ENCODE data around the gene TGFBR3L. TPM values are rescaled to one million over a fixed set of nuclear protein-coding genes. Genes with fewer than 3 reads are reported as not detected.
A peak's percentile ranks its signal among the peaks of the same experiment; 100 is the strongest.

Gene TGFBR3L
- total and polyA plus RNA-seq, 2 donors (not counting 3 experiments of a cell fraction or from before 2014, with no cell fraction given), result 0.35 TPM; not detected in 1

- H3K27ac ChIP-seq (ENCODE audit: insufficient read depth, low read depth, low read length), result no peak overlapping the region
- dilution Hi-C loops (cut with MboI; ENCODE audit: extremely low pct_ligation_motif_present, low sequenced_read_pairs), result no loop called here
- ChIA-PET CTCF (interaction anchor here (1.0 to 2.6 kb wide), 2 partner anchors 32 to 42 kb away, joined by 4 to 14 read pairs; partner anchors contain the start of gene TIMM44), POLR2A (interaction anchor here (0.7 kb wide), 1 partner anchor 343 kb away, joined by 3 read pairs; no protein-coding TSS in a partner anchor)
- intact Hi-C loops (cut with micrococcal nuclease), result no loop called here
- BruUV-seq (replicated peaks), result no TSS peak
- H4K20me1 ChIP-seq (replicated peaks; ENCODE audit: control insufficient read depth, extremely low read depth, insufficient read depth, low read length), result no peaks in the 10 kb centered on the region
- H3K4me1 ChIP-seq (ENCODE audit: control insufficient read depth, extremely low read depth, insufficient read depth, low read length), result peaks cover 16% of the 10 kb centered on the region
- no peak overlapping the region for H3K4me3 ChIP-seq (replicated peaks in 1 of 3; ENCODE audit: insufficient read depth in 1 of 3, low read depth in 1 of 3, low read length in 3 of 3)
- no peaks in the 10 kb centered on the region for H3K9me3 ChIP-seq (replicated peaks; ENCODE audit: control insufficient read depth, insufficient read depth, low read length)
- no peak for FAIRE-seq
- peaks cover 23% of the 10 kb centered on the region for H3K79me2 ChIP-seq (ENCODE audit: control insufficient read depth, insufficient read depth, low read length)
- no peak overlapping the region for H3K9ac ChIP-seq (replicated peaks; ENCODE audit: extremely low read depth, insufficient read depth, low read length)
- no peaks in the 10 kb centered on the region for H3K36me3 ChIP-seq (ENCODE audit: control insufficient read depth in 2 of 2, extremely low read depth in 1 of 2, insufficient read depth in 2 of 2, low read length in 2 of 2)
- no peaks in the 10 kb centered on the region for H3K27me3 ChIP-seq (ENCODE audit: control insufficient read depth in 2 of 2, insufficient read depth in 2 of 2, low read length in 2 of 2)
- no peak overlapping the region for H2AFZ ChIP-seq (ENCODE audit: low read depth, low read length)
- H3K4me2 ChIP-seq (ENCODE audit: insufficient read depth, low read length), result no peak overlapping the region
- no peak for DNase-seq (ENCODE audit: low read depth, low spot score)
- no peak for TF ChIP-seq EZH2 (IDR thresholded peaks at IDR 0.05; ENCODE audit: borderline replicate concordance, low read depth, low read length, severe bottlenecking)
- no peak for TF ChIP-seq MAX (IDR thresholded peaks at IDR 0.05; ENCODE audit: insufficient read depth, insufficient read length)
- no peak for TF ChIP-seq FOS (IDR thresholded peaks at IDR 0.05; ENCODE audit: borderline replicate concordance, insufficient read depth, low read length)
- no peaks in the 10 kb centered on the region for H3K9me1 ChIP-seq (replicated peaks; ENCODE audit: control insufficient read depth, extremely low read depth, insufficient read depth, low read length)
Measured at GRCh38 chr19:7901337-7901736, 13.3 kb upstream of the TGFBR3L start.

- peak overlapping the region; percentile 6 to 48 (median 36) for H3K4me3 ChIP-seq (replicated peaks in 1 of 3; ENCODE audit: insufficient read depth in 1 of 3, low read depth in 1 of 3, low read length in 3 of 3)
- dilution Hi-C loops (cut with MboI; ENCODE audit: extremely low pct_ligation_motif_present, low sequenced_read_pairs) (no loop called here), intact Hi-C loops (cut with micrococcal nuclease) (loop anchor here (1.0 kb wide), 4 partner anchors 15 to 50 kb away; partner anchors contain the start of genes LRRC8E and SNAPC2)
- no peak for FAIRE-seq
- no peaks in the 10 kb centered on the region for H4K20me1 ChIP-seq (replicated peaks; ENCODE audit: control insufficient read depth, extremely low read depth, insufficient read depth, low read length)
- no peaks in the 10 kb centered on the region for H3K36me3 ChIP-seq (ENCODE audit: control insufficient read depth in 2 of 2, extremely low read depth in 1 of 2, insufficient read depth in 2 of 2, low read length in 2 of 2)
- ChIA-PET CTCF (interaction anchor here (0.6 to 2.2 kb wide), 14 partner anchors 13 to 334 kb away, joined by 3 to 17 read pairs (median 3); partner anchors contain the start of genes SNAPC2, TIMM44 and TRAPPC5), POLR2A (interaction anchor here (0.9 to 1.0 kb wide), 2 partner anchors 9 to 18 kb away, joined by 3 to 13 read pairs; partner anchors contain the start of gene SNAPC2)
- peak overlapping the region; percentile 62 for H2AFZ ChIP-seq (ENCODE audit: low read depth, low read length)
- no peaks in the 10 kb centered on the region for H3K27me3 ChIP-seq (ENCODE audit: control insufficient read depth in 2 of 2, insufficient read depth in 2 of 2, low read length in 2 of 2)
- no peak for TF ChIP-seq POLR2A (IDR thresholded peaks at IDR 0.05; ENCODE audit: low read depth, low read length)
- no peak for TF ChIP-seq MYC (IDR thresholded peaks at IDR 0.05; ENCODE audit: low read depth, low read length)
- TF ChIP-seq FOS (IDR thresholded peaks at IDR 0.05; ENCODE audit: borderline replicate concordance, insufficient read depth, low read length), result no peak
- no peak for TF ChIP-seq CTCF (IDR thresholded peaks at IDR 0.05; ENCODE audit: extremely low read depth in 1 of 2, insufficient read depth in 1 of 2, low read depth in 1 of 2, low read length in 2 of 2)
- TF ChIP-seq JUN (IDR thresholded peaks at IDR 0.05; ENCODE audit: borderline replicate concordance, insufficient read depth, insufficient read length, low read depth), result no peak
- no peak for TF ChIP-seq EZH2 (IDR thresholded peaks at IDR 0.05; ENCODE audit: borderline replicate concordance, low read depth, low read length, severe bottlenecking)
- peaks cover 28% of the 10 kb centered on the region for H3K79me2 ChIP-seq (ENCODE audit: control insufficient read depth, insufficient read depth, low read length)
- no peak for DNase-seq (ENCODE audit: low read depth, low spot score)
- TSS peak; percentile 93 for BruUV-seq (replicated peaks)
- peaks cover 16% of the 10 kb centered on the region for H3K4me1 ChIP-seq (ENCODE audit: control insufficient read depth, extremely low read depth, insufficient read depth, low read length)
- no peaks in the 10 kb centered on the region for H3K9me3 ChIP-seq (replicated peaks; ENCODE audit: control insufficient read depth, insufficient read depth, low read length)
- peak overlapping the region; percentile 52 for H3K9ac ChIP-seq (replicated peaks; ENCODE audit: extremely low read depth, insufficient read depth, low read length)
- peak overlapping the region; percentile 52 for H3K4me2 ChIP-seq (ENCODE audit: insufficient read depth, low read length)
- H3K27ac ChIP-seq (ENCODE audit: insufficient read depth, low read depth, low read length), result peak overlapping the region; percentile 16
- H3K9me1 ChIP-seq (replicated peaks; ENCODE audit: control insufficient read depth, extremely low read depth, insufficient read depth, low read length), result no peaks in the 10 kb centered on the region
Measured at GRCh38 chr19:7902796-7903243, 11.8 kb upstream of the TGFBR3L start.
